GM18505 (cell line): ENCODE data around the gene FBXW4.

Source experiments
- ATAC-seq: cut with Tn5 transposase; IDR thresholded peaks from one replicate; pipeline ENCODE4 v1.9.1; 2021; ENCODE audit not compliant: unreplicated experiment
- POLR2A ChIP-seq: IDR thresholded peaks from 4 replicates; pipeline ENCODE4 v1.6.1; 2011; ENCODE audit warnings: borderline replicate concordance; ENCODE audit not compliant: insufficient read depth, insufficient read length; ENCODE audit errors: extremely low read depth

FBXW4 gene

GRCh38 chr10:101573885-101574753, 120.9 kb downstream of the FBXW4 start:
- TF ChIP-seq POLR2A = no peak
- no peak for ATAC-seq

GRCh38 chr10:101572785-101573184, 122.2 kb downstream of the FBXW4 start:
- no peak for TF ChIP-seq POLR2A
- ATAC-seq = no peak

- no peak for ATAC-seq
Measured at GRCh38 chr10:101572126-101572525, 122.8 kb downstream of the FBXW4 start.

GRCh38 chr10:101571271-101571925, 123.6 kb downstream of the FBXW4 start:
- TF ChIP-seq POLR2A = no peak
- no peak for ATAC-seq

More at GRCh38 chr10:101572126-101572525, 122.8 kb downstream of the FBXW4 start:
- TF ChIP-seq POLR2A = no peak

GRCh38 chr10:101570428-101571270, 124.3 kb downstream of the FBXW4 start:
- ATAC-seq = no peak
- TF ChIP-seq POLR2A = peak; percentile 17

- peak; percentile 72 for ATAC-seq
- TF ChIP-seq POLR2A = no peak
Measured at GRCh38 chr10:101569622-101570427, 125.1 kb downstream of the FBXW4 start.

GRCh38 chr10:101569323-101569621, 125.7 kb downstream of the FBXW4 start:
- no peak for TF ChIP-seq POLR2A
- ATAC-seq = no peak

- ATAC-seq = no peak
- TF ChIP-seq POLR2A = no peak
Measured at GRCh38 chr10:101568054-101568745, 126.8 kb downstream of the FBXW4 start.

- TF ChIP-seq POLR2A = no peak
- no peak for ATAC-seq
Measured at GRCh38 chr10:101567165-101568006, 127.6 kb downstream of the FBXW4 start.

- no peak for ATAC-seq
- TF ChIP-seq POLR2A = no peak
Measured at GRCh38 chr10:101566333-101567164, 128.4 kb downstream of the FBXW4 start.

- TF ChIP-seq POLR2A = no peak
- no peak for ATAC-seq
Measured at GRCh38 chr10:101565936-101566332, 129.0 kb downstream of the FBXW4 start.
